ENCODE data around the gene GALC.
"Not testable (repeated sequence)": the region's sequence is repeated elsewhere in the genome, so short reads cannot be mapped to it uniquely, and the experiment has no call there.

Gene GALC

DNA sequence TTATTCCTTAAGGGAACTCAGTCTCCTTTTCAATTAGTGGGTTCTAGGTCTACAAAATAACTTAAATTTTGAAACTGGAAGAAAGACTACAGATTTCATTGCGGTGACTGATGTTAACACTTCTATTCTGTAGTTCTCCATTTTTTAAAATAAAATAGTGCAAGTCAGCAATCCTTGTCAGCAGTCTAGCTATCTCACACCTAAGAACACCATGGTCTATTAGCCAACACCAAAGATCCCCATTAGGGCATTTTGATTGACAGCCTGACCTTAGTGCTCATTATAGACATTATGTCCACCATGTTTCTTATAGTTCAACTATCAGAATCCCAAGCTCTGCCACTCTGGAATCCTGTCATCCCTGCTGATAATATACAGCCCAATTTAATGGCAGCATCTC lies 39.4 kb upstream of the GALC start:
- TF ChIP-seq, protein P1, sequence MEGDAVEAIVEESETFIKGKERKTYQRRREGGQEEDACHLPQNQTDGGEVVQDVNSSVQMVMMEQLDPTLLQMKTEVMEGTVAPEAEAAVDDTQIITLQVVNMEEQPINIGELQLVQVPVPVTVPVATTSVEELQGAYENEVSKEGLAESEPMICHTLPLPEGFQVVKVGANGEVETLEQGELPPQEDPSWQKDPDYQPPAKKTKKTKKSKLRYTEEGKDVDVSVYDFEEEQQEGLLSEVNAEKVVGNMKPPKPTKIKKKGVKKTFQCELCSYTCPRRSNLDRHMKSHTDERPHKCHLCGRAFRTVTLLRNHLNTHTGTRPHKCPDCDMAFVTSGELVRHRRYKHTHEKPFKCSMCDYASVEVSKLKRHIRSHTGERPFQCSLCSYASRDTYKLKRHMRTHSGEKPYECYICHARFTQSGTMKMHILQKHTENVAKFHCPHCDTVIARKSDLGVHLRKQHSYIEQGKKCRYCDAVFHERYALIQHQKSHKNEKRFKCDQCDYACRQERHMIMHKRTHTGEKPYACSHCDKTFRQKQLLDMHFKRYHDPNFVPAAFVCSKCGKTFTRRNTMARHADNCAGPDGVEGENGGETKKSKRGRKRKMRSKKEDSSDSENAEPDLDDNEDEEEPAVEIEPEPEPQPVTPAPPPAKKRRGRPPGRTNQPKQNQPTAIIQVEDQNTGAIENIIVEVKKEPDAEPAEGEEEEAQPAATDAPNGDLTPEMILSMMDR (IDR thresholded peaks at IDR 0.05; ENCODE audit: unreplicated experiment in 3 of 3) = no peak
- H3K36me3 Mint-ChIP-seq (ENCODE audit: low read depth) = no peaks in the 10 kb centered on the region
- H3K27me3 Mint-ChIP-seq (ENCODE audit: low read depth) = peaks cover 4% of the 10 kb centered on the region
- H3K9me3 Mint-ChIP-seq = no peaks in the 10 kb centered on the region
- no peak overlapping the region for H3K27ac Mint-ChIP-seq
- H3K4me3 Mint-ChIP-seq = no peak overlapping the region
- no peaks in the 10 kb centered on the region for H3K4me1 Mint-ChIP-seq

DNA sequence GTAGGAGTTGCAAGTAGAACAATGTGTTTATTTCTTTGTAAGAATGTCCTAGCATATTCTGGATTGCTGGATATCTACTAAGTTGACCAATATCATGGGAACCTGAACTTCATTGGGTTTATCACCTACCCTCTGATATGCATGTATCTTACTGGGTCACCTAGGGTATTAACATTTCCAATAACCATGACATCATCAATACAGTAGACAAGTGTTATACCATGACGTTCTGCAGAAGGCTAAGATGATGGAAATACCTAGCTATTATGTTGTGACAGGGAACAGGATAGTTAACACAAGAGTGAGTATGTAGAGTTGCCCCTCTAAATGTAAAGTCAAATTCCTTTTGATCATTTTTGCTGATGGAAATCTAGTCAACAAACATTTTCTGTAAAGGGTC lies 37.9 kb upstream of the GALC start:
- Mint-ChIP-seq H3K27ac (no peak overlapping the region), H3K9me3 (no peaks in the 10 kb centered on the region), H3K4me1 (no peaks in the 10 kb centered on the region), H3K4me3 (no peak overlapping the region), H3K27me3 (ENCODE audit: low read depth) (no peaks in the 10 kb centered on the region), H3K36me3 (ENCODE audit: low read depth) (no peaks in the 10 kb centered on the region)
- TF ChIP-seq, protein P1 (IDR thresholded peaks at IDR 0.05; ENCODE audit: unreplicated experiment in 3 of 3) = no peak

DNA sequence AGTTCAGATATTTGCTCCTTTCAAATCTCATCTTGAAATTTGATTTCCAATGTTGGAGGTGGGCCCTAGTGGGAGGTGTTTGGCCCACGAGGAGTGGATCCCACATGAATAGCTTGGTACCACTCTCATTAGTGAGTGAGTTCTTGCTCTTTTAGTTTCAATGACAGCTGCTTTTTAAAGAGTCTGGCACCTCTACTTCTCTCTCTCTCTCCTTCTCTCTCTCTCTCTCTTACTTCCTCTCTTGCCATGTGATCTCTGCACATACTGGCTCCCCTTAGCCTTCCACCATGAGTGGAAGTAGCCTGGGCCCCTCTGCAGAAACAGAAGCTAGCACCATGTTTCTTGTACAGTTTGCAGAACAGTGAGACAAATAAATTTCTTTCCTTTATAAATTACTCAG lies 37.1 kb upstream of the GALC start:
- H3K4me3 Mint-ChIP-seq = no peak overlapping the region
- no peak overlapping the region for H3K27ac Mint-ChIP-seq
- H3K4me1 Mint-ChIP-seq = no peaks in the 10 kb centered on the region
- TF ChIP-seq, protein P1 (IDR thresholded peaks at IDR 0.05; ENCODE audit: unreplicated experiment in 3 of 3) = no peak
- H3K36me3 Mint-ChIP-seq (ENCODE audit: low read depth) = no peaks in the 10 kb centered on the region
- H3K27me3 Mint-ChIP-seq (ENCODE audit: low read depth) = no peaks in the 10 kb centered on the region
- H3K9me3 Mint-ChIP-seq = no peaks in the 10 kb centered on the region

DNA sequence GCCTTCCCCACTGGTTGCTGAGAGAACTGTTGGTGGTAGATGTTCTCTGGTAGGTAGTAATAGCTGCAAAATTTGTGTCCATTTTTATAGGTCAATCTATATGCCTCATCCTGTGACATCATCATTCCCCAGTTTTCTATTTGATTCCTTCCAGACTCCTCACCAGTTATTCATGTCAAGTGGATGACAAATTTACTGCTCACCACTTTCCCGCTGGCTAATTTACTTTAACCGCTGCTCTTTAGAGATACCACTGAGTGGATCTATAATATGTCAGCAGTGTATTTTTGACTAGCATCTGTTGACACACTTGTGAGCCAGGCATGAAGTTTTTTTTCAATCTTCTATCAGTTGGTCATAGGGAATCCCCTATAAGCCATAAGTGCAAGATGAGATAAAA lies 36.5 kb upstream of the GALC start:
- Mint-ChIP-seq H3K9me3 (no peaks in the 10 kb centered on the region), H3K36me3 (ENCODE audit: low read depth) (no peaks in the 10 kb centered on the region), H3K4me1 (no peaks in the 10 kb centered on the region), H3K4me3 (no peak overlapping the region), H3K27me3 (ENCODE audit: low read depth) (no peaks in the 10 kb centered on the region), H3K27ac (no peak overlapping the region)
- TF ChIP-seq, protein P1 (IDR thresholded peaks at IDR 0.05; ENCODE audit: unreplicated experiment in 3 of 3) = no peak

DNA sequence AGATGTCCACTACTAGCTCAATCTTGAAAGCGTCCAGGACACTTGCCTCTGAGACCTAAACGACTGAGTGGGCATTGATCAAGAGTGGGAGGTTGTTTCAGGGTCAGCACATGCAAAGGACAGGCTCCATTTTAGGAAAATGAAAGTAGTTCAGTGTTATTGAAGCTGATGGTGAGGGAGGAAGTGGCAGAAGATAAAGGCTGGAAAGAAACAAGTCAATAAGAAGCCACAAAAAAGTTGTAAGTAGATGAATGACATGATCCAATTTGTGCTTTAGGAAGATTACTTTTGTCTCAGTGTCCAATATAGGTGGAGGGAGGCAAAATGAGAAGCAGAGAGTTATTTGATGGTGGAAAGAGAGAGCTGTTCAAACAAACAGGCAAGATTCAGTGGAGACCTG lies 33.9 kb upstream of the GALC start:
- no peaks in the 10 kb centered on the region for H3K9me3 Mint-ChIP-seq
- H3K4me3 Mint-ChIP-seq = no peak overlapping the region
- no peak overlapping the region for H3K27ac Mint-ChIP-seq
- no peaks in the 10 kb centered on the region for H3K4me1 Mint-ChIP-seq
- TF ChIP-seq, protein P1 (IDR thresholded peaks at IDR 0.05; ENCODE audit: unreplicated experiment in 3 of 3) = no peak
- H3K27me3 Mint-ChIP-seq (ENCODE audit: low read depth) = no peaks in the 10 kb centered on the region
- no peaks in the 10 kb centered on the region for H3K36me3 Mint-ChIP-seq (ENCODE audit: low read depth)

DNA sequence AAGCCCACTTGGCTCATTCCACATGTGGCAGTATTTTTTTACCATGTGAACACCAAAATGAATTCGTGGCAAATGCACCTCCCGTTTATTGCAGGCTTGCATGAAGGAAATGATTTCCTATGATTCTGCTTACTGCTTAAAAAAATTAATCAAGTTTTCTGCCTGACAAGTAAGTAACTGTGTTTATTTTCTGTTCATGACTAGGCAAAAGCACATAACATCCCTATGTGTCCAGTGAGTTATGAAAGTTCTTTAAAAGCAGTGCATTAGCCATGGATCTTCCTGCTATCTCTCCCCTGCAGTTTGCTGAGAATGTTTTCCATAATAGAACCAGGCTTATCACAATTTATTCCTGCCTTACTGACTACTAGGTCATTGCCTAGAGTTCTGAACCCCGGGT lies 32.3 kb upstream of the GALC start:
- no peaks in the 10 kb centered on the region for H3K4me1 Mint-ChIP-seq
- H3K4me3 Mint-ChIP-seq = no peak overlapping the region
- H3K9me3 Mint-ChIP-seq = no peaks in the 10 kb centered on the region
- no peaks in the 10 kb centered on the region for H3K27me3 Mint-ChIP-seq (ENCODE audit: low read depth)
- TF ChIP-seq, protein P1 (IDR thresholded peaks at IDR 0.05; ENCODE audit: unreplicated experiment in 3 of 3) = no peak
- peak overlapping the region in 1 of 3 experiments; percentile 8 for H3K27ac Mint-ChIP-seq
- no peaks in the 10 kb centered on the region for H3K36me3 Mint-ChIP-seq (ENCODE audit: low read depth)

DNA sequence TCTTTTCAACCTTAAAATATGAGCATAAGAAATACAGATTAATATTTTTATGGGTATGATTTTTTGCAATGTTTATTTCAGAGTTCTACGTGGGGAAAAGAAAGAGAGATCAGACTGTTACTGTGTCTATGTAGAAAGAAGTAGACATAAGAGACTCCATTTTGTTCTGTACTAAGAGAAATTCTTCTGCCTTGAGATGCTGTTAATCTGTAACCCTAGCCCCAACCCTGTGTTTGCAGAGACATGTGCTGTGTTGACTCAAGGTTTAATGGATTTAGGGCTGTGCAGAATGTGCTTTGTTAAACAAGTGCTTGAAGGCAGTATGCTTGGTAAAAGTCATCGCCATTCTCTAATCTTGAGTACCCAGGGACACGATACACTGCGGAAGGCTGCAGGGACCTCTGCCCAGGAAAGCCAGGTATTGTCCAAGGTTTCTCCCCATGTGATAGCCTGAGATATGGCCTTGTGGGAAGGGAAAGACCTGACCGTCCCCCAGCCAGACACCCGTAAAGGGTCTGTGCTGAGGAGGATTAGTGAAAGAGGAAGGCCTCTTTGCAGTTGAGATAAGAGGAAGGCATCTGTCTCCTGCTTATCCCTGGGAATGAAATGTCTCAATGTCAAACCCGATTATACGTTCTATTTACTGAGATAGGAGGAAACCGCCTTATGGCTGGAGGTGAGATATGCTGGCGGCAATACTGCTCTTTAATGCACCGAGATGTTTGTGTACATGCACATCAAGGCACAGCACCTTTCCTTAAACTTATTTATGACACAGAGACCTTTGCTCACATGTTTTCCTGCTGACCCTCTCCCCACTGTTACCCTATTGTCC lies 31.5 kb upstream of the GALC start:
- not testable (repeated sequence) for H3K9me3 Mint-ChIP-seq; H3K4me1 Mint-ChIP-seq; H3K36me3 Mint-ChIP-seq (ENCODE audit: low read depth); H3K4me3 Mint-ChIP-seq; H3K27me3 Mint-ChIP-seq (ENCODE audit: low read depth)
- H3K27ac Mint-ChIP-seq = peak overlapping the region in 1 of 3 experiments; percentile 25

Data from nephron (organoid).